HG03095 (cell line): ENCODE results near the gene KLK7.
"Not testable (repeated sequence)": the region's sequence is repeated elsewhere in the genome, so short reads cannot be mapped to it uniquely, and the experiment has no call there.

Experiments
- ATAC-seq: cut with Tn5 transposase; IDR thresholded peaks from one replicate; pipeline ENCODE4 v1.9.1; 2021; ENCODE audit warnings: moderate library complexity; ENCODE audit not compliant: unreplicated experiment

KLK7 gene

DNA sequence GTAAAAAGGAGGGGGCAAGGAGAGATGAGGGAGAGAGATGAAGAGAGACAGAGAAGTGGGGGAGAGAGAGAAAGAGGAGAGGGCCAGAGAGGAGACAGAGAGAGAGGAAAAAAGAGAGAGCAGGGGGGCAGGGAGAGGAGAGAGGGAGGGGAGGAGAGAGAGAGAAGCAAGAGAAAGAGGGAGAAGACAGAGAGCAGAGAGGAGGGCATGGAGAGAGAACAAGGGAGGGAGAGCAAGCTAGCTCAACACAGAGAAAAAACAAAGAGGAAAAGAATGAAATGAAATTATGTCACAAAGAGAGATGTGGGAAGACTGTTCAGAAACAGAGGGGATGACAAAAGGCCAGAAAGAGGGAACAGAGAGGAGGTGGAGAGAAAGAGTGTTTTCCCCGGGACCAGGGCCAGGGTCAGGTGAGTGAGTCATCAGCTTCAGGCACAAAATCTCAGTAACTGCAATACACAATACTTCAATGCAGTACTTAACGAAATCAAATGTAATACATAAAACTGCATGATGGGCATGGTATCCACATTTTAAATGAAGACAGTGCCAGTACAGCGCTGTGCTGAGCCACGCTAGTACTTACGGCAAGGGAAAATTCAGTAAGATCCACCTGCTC lies 4.8 kb downstream of the KLK7 start:
- ATAC-seq: no peak

DNA sequence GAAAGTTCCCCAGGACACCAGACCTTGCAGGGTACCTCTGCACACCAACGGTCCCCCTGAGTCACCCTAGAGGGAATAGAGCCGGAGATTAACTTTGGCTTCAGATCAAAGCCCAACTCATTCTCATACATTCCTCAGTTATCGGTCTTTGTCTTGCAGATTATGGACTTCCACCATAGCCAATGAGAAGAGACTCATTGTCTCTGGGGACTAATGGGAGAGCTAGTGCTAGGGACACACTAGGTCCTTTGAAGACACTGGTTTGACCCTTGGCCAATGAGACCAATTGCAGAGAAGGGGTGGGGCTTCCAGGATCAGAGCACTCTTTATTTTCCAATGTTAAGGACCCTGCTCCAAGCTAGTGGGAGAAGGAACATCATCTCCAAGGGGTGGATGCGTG lies 6.1 kb downstream of the KLK7 start:
- no peak for ATAC-seq

DNA sequence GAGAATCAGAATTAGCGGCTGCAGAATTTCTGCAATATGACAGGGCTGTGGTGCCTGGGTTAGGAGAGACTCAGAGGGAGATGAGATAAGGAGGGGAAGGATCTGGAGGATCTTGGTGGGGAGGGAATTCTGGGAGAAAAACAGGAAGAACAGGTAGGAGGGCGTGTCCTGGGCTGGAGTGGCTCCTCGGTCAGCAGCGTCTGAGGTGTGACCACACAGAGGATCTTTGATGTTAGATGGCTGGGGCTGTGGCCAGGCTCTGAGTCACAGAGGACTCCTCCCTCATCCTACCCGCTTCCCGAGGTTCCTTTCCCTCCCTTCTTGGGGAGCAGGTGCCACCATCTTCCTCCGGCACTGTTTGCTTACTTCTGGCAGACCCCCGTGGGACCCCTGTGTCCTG lies 8.0 kb downstream of the KLK7 start:
- no peak for ATAC-seq

DNA sequence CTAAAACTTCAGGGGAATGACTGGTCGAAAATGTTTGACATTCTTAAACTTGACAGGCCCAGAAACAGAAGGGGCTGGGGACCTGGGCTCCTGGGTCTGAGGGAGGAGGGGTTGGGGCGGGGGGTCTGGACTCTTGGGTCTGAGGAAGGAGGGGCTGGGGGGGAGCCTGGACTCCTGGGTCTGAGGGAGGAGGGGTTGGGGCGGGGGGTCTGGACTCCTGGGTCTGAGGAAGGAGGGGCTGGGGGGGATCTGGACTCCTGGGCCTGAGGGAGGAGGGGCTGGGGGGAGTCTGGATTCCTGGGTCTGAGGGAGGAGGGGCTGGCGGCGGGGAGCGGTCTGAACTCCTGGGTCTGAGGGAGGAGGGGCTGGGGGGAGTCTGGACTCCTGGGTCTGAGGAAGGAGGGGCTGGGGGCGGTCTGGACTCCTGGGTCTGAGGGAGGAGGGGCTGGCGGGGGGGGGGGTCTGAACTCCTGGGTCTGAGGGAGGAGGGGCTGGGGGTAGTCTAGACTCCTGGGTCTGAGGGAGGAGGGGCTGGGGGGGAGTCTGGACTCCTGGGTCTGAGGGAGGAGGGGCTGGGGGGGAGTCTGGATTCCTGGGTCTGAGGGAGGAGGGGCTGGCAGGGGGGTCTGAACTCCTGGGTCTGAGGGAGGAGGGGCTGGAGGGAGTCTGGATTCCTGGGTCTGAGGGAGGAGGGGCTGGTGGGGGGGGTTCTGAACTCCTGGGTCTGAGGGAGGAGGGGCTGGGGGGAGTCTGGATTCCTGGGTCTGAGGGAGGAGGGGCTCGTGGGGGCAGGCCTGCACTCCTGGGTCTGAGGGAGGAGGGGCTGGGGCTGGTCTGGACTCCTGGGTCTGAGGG lies 8.8 kb downstream of the KLK7 start:
- ATAC-seq: no peak

DNA sequence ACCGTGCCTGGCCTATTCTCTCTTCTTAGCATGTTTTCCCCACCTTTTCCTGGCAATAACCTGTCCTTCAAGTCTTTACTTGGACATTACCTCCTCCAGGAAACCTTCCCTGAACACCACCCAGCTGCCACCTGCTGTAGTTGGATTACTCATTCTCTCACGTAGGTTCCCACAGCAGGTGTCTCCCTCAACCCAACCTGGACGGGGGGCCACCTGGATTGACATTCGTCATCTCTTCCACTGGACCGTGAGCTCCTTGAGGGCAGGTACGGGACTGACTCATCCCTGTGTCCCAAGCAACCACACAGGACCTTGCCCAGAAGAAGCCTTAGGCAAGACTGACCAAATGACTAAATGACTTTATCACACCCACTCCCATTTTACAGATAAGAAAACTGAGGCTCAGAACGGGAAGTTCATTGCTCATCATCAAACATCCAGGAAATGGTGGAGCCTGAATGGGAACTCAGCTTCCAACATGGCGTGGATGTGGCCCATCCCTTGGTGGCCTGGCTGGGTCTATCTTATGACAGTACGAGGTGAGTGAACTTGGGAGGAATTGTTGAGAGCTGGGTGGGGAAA lies 10.8 kb downstream of the KLK7 start:
- ATAC-seq: no peak

DNA sequence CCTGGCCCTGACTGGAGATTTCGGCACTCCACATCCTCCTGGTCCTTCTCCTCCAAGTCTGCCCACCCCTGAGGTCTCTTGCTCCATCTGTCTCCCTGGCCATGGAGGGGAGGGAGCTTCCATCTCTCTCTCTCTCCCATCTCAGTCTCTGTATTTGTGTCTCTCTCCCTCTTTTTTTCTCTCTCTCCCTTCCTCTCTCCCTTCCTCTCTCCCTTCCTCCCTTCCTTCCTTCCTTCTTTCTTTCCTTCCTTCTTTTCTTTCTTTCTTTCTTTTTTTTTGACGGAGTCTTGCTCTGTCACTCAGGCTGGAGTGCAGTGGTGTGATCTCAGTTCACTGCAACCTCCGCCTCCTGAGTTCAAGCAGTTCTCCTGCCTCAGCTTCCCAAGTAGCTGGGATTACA lies 13.9 kb downstream of the KLK7 start:
- ATAC-seq: not testable (repeated sequence)

DNA sequence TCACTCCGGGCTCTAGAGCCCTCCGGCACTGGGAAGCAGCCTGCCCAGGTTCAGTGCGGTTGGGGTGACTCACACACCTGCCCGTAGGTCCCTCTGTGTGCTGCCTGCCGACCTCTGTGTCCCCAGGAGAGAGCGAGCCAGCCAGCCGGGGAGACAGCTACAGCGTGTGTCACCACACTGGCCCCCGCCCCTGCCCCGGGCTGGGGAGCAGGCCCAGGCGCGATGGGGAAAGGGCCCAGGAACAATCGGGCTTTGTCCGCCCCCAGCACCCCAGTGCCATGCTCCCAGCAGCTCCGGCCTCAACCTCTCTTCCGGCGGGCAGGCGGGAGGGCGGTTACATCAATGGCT lies 14.3 kb downstream of the KLK7 start, which contains the start of gene KLK6:
TSS of gene KLK6 (minus strand) at position 179 of the 348 bp plus-strand sequence. CDS start 1,487 bp downstream, outside the sequence.
- no peak for ATAC-seq

DNA sequence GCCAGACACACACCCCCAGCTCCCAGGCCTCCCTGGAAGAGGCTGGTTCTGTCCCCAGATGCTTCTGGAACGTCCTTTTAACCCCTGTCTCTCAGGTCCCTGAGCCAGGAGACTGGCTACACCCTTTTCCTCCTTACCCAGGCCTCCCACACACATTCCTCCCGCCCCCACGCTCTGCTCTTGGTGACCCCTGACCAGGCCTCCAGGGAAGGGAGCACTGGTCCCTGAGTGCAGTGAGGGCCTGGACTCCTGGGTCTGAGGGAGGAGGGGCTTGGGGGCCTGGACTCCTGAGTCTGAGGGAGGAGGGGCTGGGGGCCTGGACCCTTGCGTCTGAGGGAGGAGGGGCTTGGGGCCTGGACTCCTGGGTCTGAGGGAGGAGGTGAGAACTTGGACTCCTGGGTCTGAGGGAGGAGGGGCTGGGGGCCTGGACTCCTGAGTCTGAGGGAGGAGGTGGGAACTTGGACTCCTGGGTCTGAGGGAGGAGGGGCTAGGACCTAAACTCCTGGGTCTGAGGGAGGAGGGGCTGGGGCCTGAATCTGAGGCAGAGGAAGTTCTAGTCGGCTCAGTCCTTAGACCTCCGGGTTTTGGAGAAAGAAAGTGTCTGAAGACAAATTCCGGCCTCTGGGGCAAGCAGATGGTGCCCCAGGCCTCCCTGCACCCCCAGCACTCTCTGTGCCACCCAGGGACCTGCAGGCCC lies 14.9 kb downstream of the KLK7 start:
- ATAC-seq: no peak

DNA sequence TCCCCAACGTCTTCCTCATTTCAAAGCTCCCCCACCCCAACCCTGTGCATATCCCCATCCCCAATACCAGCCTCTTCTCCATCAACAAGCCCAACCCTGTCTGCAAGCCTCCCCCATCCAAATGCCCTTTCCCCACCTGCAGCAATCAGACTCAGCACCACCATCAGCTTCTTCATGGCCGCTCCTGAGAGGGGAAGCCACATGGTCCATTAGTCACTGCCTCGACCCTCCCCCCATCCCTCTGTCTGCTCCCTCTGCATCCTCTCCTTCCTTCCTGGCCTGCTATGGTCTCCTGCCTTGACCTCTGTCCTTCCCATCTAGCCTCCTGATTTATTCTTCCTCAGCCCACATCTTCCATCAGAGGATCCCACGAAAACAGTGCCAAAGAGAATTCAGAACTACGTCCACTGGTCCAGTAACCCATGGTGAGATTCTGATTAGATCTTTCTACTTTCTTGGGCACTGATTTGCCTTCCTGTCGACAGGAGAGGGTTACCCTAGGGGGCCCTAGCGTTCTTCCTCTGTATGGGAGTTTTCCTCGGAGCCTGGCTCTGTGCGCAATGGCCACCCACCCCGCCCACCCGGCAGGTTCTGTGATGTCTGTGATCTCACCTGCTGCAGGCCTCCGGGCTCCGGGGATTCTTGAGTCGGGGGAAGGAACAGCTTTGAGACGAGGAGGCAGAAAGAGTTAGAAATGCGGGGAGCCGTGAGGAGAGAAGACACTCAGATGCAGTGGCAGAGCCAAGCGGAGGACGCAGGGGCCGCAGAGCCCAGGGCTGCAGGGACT lies 15.6 kb downstream of the KLK7 start:
- no peak for ATAC-seq

DNA sequence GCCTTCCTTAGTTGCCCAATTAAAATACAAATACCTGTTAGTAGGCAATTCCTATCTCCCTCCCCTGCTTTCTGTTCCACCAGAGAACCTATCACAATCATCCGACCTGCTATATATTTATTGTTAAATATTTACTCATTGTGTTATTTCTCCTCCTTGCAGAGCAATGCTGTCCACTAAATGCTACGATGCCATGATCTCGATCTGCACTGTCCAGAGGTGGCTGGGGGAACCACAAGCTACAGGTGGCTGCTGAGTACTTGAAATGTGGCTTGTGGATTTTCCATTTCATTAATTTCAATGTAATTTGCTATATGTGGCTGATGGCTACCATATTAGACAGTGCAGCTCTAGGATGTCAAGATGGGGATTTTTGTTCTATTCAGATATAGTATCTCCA lies 19.5 kb downstream of the KLK7 start:
- no peak for ATAC-seq

DNA sequence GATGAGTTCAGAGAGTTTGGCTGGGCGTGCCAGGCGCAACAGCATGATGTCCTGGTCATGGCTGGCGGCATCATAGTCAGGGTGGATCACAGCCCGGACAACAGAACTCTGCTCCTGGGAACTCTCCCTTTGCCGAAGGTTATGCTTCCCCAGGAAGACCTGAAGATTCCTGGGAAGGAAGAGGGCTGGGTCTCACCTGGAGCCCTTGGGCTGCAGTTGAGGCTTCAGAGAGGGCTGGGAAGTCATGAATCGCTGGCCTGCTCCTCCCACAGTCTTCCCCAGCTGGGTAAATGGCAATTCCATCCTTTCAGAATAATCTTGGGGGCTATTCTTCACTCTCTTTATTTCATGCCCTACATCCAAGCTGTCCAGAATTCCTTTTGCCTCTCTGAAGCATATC lies 20.3 kb downstream of the KLK7 start:
- no peak for ATAC-seq

DNA sequence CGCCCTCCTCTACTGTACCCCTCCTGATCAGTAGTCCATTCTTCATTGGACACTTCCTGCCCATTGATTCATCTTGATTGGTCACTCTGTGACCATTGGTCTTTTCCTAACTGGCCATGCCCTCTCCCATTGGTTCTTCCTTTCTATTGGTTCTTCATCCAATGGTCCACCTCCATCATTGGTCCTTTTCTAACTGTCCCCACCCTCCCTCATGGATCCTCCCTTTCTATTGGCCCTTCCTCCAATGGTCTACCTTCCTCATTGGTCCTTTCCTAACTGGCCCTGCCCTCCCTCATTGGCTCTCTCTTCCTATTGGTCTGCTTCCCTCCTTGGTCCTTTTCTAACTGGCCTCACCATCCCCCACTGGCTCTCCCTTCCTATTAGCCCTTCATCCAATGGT lies 21.5 kb downstream of the KLK7 start:
- no peak for ATAC-seq

DNA sequence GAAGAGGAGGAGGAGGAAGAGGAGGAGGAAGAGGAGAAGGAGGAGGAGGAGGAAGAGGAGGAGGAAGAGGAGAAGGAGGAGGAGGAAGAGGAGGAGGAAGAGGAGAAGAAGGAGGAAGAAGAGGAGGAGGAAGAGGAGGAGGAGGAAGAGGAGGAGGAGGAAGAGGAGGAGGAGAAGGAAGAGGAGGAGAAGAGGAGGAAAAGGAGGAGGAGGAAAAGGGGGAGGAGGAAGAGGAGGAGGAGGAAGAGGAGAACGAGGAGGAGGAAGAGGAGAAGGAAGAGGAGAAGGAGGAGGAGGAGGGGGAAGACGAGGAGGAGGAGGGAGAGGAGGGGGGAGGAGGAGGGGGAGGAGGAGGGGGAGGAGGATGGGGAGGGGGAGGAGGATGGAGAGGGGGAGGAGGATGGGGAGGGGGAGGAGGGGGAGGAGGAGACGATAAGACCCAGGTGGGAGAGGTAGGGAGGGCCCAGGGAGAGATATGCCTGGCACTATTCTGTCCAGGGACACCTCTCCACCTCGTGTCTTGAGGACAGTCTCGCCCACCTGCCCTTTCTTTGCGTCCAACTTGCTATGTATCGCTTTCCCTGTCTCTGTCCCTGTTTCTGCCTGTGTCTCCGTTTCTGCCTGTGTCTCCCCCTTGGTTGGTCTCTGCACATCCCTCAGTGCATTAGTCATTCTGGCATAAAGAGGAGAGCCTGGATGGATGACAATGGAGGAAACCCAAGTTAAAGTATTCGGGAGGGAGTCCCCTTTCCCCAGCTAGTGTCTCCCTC lies 23.8 kb downstream of the KLK7 start:
- no peak for ATAC-seq

DNA sequence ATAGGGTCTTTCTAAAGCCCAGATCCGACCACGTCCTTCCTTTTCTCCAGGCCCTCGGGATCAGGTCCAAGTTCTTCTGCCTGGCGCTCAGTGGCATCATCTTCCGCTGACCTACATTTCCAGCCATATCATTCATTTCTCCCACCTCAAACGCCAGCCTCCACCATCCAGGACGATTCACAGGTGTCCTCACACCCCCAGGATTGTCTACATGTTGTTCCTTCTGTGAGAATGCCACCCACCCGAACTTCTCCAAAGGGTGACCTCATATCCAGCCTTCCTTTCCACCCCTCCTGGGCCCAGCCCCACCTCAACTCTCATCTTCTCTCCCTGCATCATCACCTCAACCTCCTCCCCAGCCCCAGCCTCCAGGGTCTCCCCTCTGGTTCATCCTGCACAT lies 26.1 kb downstream of the KLK7 start:
- no peak for ATAC-seq

DNA sequence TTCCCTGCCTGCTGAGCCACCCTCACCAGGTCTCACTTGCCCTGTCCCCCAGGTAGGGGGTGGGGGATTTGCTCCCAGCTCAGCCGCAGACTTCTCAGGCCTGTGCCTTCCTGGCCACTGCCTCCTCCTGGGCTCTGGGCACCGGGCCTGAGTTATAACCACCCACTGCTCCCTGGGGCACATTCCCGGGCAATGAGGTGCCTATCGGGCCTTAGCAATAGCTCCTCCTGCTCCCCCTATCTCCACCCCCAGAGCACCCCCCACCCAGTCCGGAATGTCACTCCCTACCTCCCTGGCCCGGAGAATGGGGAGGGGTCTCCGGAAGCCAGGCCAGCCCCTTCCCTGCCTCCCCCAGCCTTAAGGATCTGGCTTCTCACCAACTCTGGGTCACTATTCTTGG lies 30.8 kb downstream of the KLK7 start, which contains the start of gene KLK5:
TSS of gene KLK5 (minus strand) at position 129 of the 400 bp plus-strand sequence. CDS start 381 bp downstream, outside the sequence.
- no peak for ATAC-seq

DNA sequence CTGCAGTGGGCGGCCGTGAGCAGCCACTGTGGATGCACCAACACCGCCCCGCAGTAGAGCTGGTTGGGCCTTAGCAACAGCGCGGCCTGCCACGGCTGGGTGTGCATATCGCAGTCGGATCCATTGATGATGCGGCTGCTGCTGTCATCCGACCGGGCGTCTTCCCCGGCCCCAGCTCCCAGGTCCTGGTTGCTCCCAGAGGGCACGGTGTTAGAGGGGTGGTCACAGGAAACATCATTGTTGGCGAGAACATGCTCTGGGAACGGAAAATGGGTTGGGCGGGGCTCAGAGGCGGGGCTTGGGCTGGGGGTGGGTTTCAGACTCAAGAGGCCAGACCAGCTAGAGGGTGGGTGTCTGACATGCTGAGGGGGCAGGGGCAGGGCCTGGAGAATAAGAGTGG lies 33.9 kb downstream of the KLK7 start:
- no peak for ATAC-seq

DNA sequence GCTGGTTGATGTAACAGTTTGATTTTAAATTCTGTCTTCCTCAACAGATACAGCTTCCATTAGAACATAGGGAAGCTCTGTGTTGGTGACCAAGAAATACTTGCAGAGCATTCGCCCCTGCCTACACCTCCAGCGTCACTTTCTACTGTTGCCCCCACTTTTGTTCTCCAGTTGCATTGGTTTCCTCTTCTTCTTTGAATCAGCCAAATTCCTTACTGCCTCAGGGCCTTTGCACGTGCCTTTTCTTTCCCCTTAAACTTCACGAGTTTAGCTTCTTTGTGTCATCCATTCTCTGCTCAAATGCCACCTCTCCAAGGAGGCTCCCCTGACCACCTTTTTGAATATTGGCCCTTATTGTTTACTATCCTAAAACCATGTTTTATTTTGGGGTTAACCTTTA lies 36.6 kb downstream of the KLK7 start:
- ATAC-seq: no peak

DNA sequence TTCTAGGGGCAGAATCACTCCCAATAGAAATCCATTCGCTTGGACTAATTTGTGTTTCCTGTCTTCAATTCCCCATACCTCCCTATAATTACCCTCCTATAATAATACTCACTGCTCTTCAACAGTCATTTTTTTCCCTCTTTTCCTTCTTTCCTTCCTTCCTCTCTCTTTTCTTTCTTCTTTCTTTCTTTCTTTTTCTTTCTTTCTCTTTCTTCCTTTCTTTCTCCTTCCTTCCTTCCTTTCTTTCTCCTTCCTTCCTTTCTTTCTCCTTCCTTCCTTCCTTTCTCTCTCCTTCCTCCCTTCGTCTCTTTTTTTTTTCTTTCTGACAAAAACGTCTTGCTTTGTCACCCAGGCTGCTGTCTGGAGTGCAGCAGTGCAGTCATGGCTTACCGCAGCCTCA lies 38.9 kb downstream of the KLK7 start:
- no peak for ATAC-seq

DNA sequence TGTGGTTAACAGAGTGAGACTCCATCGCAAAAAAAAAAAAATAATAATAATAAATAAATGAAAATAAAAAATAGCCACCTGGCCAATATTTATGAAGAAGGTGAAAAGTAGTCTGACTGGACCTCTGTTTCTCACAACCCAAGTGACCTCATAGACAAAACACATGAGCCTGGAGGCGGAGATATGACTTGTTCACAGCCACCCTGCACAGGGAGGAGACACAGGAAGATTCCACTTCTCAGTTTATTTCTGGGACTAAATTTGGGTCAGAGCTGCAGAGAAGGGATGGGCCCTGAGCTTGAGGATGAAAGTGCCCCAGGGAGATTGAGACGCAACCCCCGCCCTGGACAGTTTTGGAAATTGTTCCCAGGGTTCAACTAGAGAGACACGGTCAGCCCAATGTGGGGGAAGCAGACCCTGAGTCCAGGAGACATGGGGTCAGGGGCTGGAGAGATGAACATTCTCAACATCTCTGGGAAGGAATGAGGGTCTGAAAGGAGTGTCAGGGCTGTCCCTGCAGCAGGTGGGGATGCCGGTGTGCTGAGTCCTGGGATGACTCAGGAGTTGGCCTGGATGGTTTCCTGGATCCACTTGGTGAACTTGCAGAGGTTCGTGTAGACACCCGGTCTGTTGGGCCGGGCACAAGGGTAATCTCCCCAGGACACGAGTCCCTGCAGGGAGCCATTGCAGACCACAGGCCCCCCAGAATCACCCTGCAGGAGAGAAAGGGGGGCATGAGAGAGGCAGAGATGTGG lies 40.5 kb downstream of the KLK7 start:
- no peak for ATAC-seq
